ENCODE data around the gene SDC3. TPM values are rescaled to one million over a fixed set of nuclear protein-coding genes. Genes with fewer than 3 reads are reported as not detected.
A peak's percentile ranks its signal among the peaks of the same experiment; 100 is the strongest.

The SDC3 gene, protein sequence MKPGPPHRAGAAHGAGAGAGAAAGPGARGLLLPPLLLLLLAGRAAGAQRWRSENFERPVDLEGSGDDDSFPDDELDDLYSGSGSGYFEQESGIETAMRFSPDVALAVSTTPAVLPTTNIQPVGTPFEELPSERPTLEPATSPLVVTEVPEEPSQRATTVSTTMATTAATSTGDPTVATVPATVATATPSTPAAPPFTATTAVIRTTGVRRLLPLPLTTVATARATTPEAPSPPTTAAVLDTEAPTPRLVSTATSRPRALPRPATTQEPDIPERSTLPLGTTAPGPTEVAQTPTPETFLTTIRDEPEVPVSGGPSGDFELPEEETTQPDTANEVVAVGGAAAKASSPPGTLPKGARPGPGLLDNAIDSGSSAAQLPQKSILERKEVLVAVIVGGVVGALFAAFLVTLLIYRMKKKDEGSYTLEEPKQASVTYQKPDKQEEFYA
- total RNA-seq, result 10 to 100 TPM; 48.2 to 65.2 TPM
- 10 to 100 TPM; 29.8 to 50.5 (median 42.7) TPM for polyA plus RNA-seq (ENCODE audit: insufficient read length in 6 of 6)
- long read RNA-seq, donor 1, full-length matches to known transcripts, result 31 of 50 reads
- long read RNA-seq, donor 1, partial matches to known transcripts, result 19 of 50 reads
- long read RNA-seq, donor 1, other reads (novel, unspliced or antisense), result 0 of 50 reads
- long read RNA-seq, donor 2, full-length matches to known transcripts, result 20 of 43 reads
- long read RNA-seq, donor 2, partial matches to known transcripts, result 23 of 43 reads
- long read RNA-seq, donor 2, other reads (novel, unspliced or antisense), result 0 of 43 reads
- long read RNA-seq, donor 3, full-length matches to known transcripts, result 16 of 16 reads
- long read RNA-seq, donor 3, partial matches to known transcripts, result 0 of 16 reads
- long read RNA-seq, donor 3, other reads (novel, unspliced or antisense), result 0 of 16 reads
- long read RNA-seq, donor 4, partial matches to known transcripts, result 0 of 8 reads
- long read RNA-seq, donor 4, other reads (novel, unspliced or antisense), result 8 of 8 reads
- long read RNA-seq, donor 5, full-length matches to known transcripts, result 14 of 20 reads
- long read RNA-seq, donor 5, partial matches to known transcripts, result 6 of 20 reads
- long read RNA-seq, donor 5, other reads (novel, unspliced or antisense), result 0 of 20 reads
- long read RNA-seq, donor 6, full-length matches to known transcripts, result 11 of 11 reads
- long read RNA-seq, donor 6, partial matches to known transcripts, result 0 of 11 reads
- long read RNA-seq, donor 6, other reads (novel, unspliced or antisense), result 0 of 11 reads
- long read RNA-seq, donor 7, partial matches to known transcripts, result 0 of 2 reads
- long read RNA-seq, donor 7, other reads (novel, unspliced or antisense), result 0 of 2 reads
- long read RNA-seq, donor 8, full-length matches to known transcripts, result 25 of 25 reads
- long read RNA-seq, donor 8, partial matches to known transcripts, result 0 of 25 reads
- long read RNA-seq, donor 8, other reads (novel, unspliced or antisense), result 0 of 25 reads
- long read RNA-seq, donor 9, result 0 reads
- long read RNA-seq, donor 10, partial matches to known transcripts, result 0 of 2 reads
- long read RNA-seq, donor 10, other reads (novel, unspliced or antisense), result 2 of 2 reads
- long read RNA-seq, donor 11, full-length matches to known transcripts, result 139 of 299 reads
- long read RNA-seq, donor 11, partial matches to known transcripts, result 154 of 299 reads
- long read RNA-seq, donor 11, other reads (novel, unspliced or antisense), result 6 of 299 reads
- long read RNA-seq, donor 12, full-length matches to known transcripts, result 11 of 11 reads
- long read RNA-seq, donor 12, partial matches to known transcripts, result 0 of 11 reads
- long read RNA-seq, donor 12, other reads (novel, unspliced or antisense), result 0 of 11 reads

DNA sequence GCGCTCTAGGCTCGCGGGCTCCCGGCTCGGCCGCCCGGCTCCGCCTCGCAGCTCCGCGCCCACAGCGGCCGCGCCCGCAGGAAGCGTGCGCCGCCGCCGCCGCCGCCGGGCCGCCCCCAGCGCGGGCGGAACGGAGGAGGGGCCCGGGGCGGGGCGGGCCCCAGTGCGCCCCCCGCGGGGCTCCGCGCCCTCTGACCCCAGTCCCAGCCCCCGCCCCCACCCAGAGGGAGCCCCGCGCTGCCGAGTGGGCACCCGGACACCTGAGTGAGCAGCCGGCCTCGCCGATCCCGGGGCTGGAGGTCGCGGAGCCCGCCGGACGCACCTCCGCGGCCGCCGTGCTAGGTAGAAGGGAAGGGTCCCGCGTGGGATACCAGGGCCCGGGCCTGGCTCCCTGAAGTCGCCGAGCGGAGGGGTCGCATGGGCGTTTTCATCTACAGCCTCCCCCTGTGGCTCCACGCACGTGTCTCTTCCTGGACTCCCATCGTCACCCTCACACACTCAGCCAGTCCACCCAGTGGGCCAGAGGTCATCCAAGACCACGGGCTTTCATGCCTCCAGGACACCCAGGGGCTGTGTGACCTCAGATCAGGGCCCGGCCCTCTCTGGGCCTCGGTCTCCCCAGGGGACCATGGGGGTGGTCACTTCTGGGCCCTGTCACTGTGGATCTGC is at the start of gene SDC3:
Gene SDC3, minus strand, starts transcription at position 63 of the 669 bp plus-strand sequence. CDS start 172 bp downstream, outside the sequence.
- peaks cover 6 to 55% of the 10 kb centered on the region in 2 donors for H3K4me1 ChIP-seq

DNA sequence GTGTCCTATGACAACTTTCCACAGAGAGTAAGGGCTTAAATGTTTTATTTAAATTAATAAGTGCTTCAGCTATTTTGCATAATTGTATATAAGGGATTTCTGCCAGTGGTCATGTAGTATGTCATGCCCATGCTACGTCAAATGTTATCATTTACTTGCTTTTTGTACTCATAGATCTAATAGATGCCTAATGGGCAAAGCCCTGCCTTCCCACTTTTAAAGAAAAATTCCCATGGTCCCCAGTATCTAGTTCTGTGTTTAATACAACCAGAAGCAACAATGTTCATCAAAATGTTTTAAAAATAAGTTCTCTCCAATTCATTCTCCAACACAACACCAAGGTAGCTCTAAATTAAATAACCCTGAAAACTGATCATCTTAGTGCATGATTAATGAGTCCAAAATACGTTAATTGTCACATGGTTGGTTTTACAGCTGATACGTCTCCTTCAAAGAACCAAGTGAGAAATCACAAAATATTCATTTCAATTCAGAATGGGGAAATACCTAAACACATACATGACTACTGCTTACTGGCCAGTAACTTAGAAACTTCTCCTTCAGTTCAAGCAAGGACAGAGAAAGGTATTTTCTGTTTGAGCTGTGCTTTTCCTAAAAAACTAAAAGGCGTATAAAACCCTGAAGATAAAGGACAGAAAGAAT is 49.1 kb upstream of the SDC3 start:
- Histone ChIP-seq H3K4me1 (no peaks in the 10 kb centered on the region), H3K27me3 (no peaks in the 10 kb centered on the region), H3K36me3 (peaks cover 0 to 87% of the 10 kb centered on the region in 2 donors), H3K9me3 (no peaks in the 10 kb centered on the region), H3K27ac (no peak overlapping the region), H3K4me3 (no peak overlapping the region)
- TF ChIP-seq, protein P1, sequence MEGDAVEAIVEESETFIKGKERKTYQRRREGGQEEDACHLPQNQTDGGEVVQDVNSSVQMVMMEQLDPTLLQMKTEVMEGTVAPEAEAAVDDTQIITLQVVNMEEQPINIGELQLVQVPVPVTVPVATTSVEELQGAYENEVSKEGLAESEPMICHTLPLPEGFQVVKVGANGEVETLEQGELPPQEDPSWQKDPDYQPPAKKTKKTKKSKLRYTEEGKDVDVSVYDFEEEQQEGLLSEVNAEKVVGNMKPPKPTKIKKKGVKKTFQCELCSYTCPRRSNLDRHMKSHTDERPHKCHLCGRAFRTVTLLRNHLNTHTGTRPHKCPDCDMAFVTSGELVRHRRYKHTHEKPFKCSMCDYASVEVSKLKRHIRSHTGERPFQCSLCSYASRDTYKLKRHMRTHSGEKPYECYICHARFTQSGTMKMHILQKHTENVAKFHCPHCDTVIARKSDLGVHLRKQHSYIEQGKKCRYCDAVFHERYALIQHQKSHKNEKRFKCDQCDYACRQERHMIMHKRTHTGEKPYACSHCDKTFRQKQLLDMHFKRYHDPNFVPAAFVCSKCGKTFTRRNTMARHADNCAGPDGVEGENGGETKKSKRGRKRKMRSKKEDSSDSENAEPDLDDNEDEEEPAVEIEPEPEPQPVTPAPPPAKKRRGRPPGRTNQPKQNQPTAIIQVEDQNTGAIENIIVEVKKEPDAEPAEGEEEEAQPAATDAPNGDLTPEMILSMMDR (IDR thresholded peaks at IDR 0.05), result no peak
- intact Hi-C loops (cut with DNase I), result no loop called here
- ATAC-seq (no peak), DNase-seq (no peak)

More for the DNA sequence above, at the start of gene SDC3:
- Histone ChIP-seq H3K4me3 (peak within 1 kb of the TSS; percentile 38 to 56), H3K27ac (peak within 1 kb of the TSS in 1 of 2 donors; percentile 13), H3K36me3 (no peaks in the 10 kb centered on the region), H3K27me3 (peaks cover 0 to 50% of the 10 kb centered on the region in 2 donors), H3K9me3 (no peaks in the 10 kb centered on the region)
- DNase-seq (peak in 2 of 4 donors; percentile 41 to 82), ATAC-seq (peak; percentile 57)
- TF ChIP-seq, protein P1 (IDR thresholded peaks at IDR 0.05), result no peak
- intact Hi-C loops (cut with DNase I), result no loop called here

DNA sequence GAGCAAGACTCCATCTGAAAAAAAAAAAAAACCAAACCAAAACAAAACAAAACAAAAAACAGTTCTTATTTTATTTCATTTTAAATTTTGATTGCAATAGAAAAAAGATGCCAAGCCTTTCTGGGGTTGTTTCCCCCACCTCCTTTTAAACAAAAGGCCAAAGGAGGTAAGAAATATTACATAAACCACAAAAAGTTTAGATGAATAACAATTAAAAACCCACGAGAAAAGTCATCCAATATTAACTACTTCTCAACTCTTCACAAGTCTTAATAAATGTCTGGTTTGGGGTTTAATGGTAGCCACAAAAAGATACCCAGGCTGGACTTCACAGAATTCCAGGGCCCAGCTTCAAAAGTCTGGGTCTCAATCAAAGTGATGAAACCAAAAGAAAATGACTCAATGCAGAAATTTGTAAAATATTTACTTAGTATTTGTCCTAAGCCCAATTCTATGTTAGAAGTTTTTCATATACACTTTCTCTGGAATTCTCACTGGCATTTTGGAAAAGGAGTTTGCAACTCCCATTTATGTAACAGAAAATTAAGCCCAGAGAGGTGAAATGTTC is 47.0 kb upstream of the SDC3 start:
- intact Hi-C loops (cut with DNase I), result no loop called here
- no peaks in the 10 kb centered on the region for H3K9me3 ChIP-seq
- no peak for DNase-seq
- peaks cover 0 to 87% of the 10 kb centered on the region in 2 donors for H3K36me3 ChIP-seq
- H3K4me3 ChIP-seq, result no peak overlapping the region
- H3K27ac ChIP-seq, result peak overlapping the region in 1 of 2 donors; percentile 18
- H3K27me3 ChIP-seq, result no peaks in the 10 kb centered on the region
- TF ChIP-seq, protein P1 (IDR thresholded peaks at IDR 0.05), result no peak
- ATAC-seq, result no peak
- no peaks in the 10 kb centered on the region for H3K4me1 ChIP-seq
